ENCODE results near the gene KCNQ1. TPM values are rescaled to one million over a fixed set of nuclear protein-coding genes. Genes with fewer than 3 reads are reported as not detected.

The KCNQ1 gene
- total and polyA plus RNA-seq, 2 experiments from 2014 or later = 0.45 to 0.87 TPM

DNA sequence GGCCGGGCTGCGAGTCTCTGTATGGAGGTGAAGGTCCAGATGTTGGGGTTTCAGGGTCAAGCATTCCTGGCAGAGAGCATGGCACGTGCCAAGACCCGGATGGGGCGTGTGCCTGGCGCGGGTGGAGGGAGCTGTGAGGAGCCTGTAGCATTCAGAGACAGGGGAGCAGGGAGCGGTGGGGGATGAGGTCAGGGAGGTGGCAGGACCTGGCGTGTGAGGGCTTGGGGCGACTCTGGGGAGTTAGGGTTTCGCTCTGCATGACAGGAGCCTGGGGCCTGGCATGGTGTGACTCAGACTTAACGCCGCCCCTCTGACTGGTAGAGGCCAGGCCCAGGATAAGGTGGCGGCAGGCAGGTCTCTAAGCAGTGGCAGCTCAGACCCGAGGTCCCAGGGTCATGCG is 103.0 kb downstream of the KCNQ1 start (continued):
- TF ChIP-seq CREB1 (CRISPR knock-in tag; IDR thresholded peaks at IDR 0.05; ENCODE audit: low read depth) = no peak
- no peak for TF ChIP-seq ZNF114 (CRISPR knock-in tag; IDR thresholded peaks at IDR 0.05)
- no peak for TF ChIP-seq NANOG (IDR thresholded peaks at IDR 0.05; ENCODE audit: borderline replicate concordance)
- no peak for TF ChIP-seq ETS1 (IDR thresholded peaks at IDR 0.05)
- TF ChIP-seq JUNB (IDR thresholded peaks at IDR 0.05; ENCODE audit: unreplicated experiment) = no peak
- TF ChIP-seq EZH2phosphoT487 (IDR thresholded peaks at IDR 0.05; ENCODE audit: unreplicated experiment) = no peak

DNA sequence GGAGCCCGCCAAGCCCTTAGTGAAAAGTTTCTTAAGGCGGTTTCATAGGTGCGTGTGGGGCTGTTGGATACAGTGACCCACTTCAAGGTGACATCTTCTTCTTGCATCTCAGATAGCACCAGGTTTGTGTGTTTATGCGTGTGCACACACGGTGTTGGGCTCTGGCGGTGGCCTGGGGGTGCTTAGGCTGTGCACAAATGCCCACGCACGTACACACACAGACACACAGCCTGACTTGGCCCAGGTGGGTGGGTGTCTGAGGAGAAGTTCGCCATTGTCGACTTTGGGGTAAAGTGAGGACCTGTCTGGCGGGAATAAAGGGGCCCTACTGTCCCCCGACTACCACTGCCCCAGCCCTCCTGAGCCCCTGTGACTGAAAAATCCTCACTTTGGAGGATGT is 103.8 kb downstream of the KCNQ1 start:
- Mint-ChIP-seq H3K9me3 (no peaks in the 10 kb centered on the region; the same call in 2 of the 3 replicates), H3K27me3 (ENCODE audit: insufficient read depth, low read depth, poor library complexity) (peaks cover 58% of the 10 kb centered on the region), H3K4me1 (no peaks in the 10 kb centered on the region), H3K36me3 (ENCODE audit: low read depth) (no peaks in the 10 kb centered on the region), H3K27ac (no peak overlapping the region), H3K4me3 (no peak overlapping the region)
- Histone ChIP-seq H3K4me2 (no peak overlapping the region), H3K4me1 (ENCODE audit: insufficient read depth) (no peaks in the 10 kb centered on the region), H3F3A (replicated peaks; ENCODE audit: low read depth) (no peaks in the 10 kb centered on the region), H3K79me2 (replicated peaks; ENCODE audit: insufficient read depth) (no peaks in the 10 kb centered on the region), H3K27ac (ENCODE audit: low read depth) (no peak overlapping the region), H4K20me1 (replicated peaks; ENCODE audit: insufficient read depth) (no peaks in the 10 kb centered on the region), H3K27me3 (ENCODE audit: insufficient read depth) (peaks cover 89% of the 10 kb centered on the region), H2AFZ (no peak overlapping the region), H3K9me2 (ENCODE audit: insufficient read depth) (no peaks in the 10 kb centered on the region), H3K36me3 (ENCODE audit: insufficient read depth) (no peaks in the 10 kb centered on the region), H3K4me3 (no peak overlapping the region)
- TF ChIP-seq, protein P1, sequence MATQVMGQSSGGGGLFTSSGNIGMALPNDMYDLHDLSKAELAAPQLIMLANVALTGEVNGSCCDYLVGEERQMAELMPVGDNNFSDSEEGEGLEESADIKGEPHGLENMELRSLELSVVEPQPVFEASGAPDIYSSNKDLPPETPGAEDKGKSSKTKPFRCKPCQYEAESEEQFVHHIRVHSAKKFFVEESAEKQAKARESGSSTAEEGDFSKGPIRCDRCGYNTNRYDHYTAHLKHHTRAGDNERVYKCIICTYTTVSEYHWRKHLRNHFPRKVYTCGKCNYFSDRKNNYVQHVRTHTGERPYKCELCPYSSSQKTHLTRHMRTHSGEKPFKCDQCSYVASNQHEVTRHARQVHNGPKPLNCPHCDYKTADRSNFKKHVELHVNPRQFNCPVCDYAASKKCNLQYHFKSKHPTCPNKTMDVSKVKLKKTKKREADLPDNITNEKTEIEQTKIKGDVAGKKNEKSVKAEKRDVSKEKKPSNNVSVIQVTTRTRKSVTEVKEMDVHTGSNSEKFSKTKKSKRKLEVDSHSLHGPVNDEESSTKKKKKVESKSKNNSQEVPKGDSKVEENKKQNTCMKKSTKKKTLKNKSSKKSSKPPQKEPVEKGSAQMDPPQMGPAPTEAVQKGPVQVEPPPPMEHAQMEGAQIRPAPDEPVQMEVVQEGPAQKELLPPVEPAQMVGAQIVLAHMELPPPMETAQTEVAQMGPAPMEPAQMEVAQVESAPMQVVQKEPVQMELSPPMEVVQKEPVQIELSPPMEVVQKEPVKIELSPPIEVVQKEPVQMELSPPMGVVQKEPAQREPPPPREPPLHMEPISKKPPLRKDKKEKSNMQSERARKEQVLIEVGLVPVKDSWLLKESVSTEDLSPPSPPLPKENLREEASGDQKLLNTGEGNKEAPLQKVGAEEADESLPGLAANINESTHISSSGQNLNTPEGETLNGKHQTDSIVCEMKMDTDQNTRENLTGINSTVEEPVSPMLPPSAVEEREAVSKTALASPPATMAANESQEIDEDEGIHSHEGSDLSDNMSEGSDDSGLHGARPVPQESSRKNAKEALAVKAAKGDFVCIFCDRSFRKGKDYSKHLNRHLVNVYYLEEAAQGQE (IDR thresholded peaks at IDR 0.05; ENCODE audit: unreplicated experiment) = no peak
- TF ChIP-seq JUNB (IDR thresholded peaks at IDR 0.05; ENCODE audit: unreplicated experiment) (no peak), ETS1 (IDR thresholded peaks at IDR 0.05) (no peak), ZNF114 (CRISPR knock-in tag; IDR thresholded peaks at IDR 0.05) (no peak), ZNF331 (CRISPR knock-in tag; IDR thresholded peaks at IDR 0.05; ENCODE audit: low read depth) (no peak), NANOG (IDR thresholded peaks at IDR 0.05; ENCODE audit: borderline replicate concordance) (no peak), STAT1 (IDR thresholded peaks at IDR 0.05; ENCODE audit: unreplicated experiment) (no peak)
- ATAC-seq (no peak), DNase-seq (ENCODE audit: low spot score) (no peak)

Data from GM23338 (cell line).